Bronchial epithelial cell (primary cell): ENCODE results near the gene SLFN13. TPM values are rescaled to one million over a fixed set of nuclear protein-coding genes. Genes with fewer than 3 reads are reported as not detected.
"Not testable (repeated sequence)": the region's sequence is repeated elsewhere in the genome, so short reads cannot be mapped to it uniquely, and the experiment has no call there.

Experiments used
- DNase-seq: peaks from one replicate; pipeline ENCODE4 v3.0.0-alpha.2; 2010; ENCODE audit warnings: low read depth
- FAIRE-seq: peaks from 2 replicates; lab custom pipeline; 2011; peaks lifted over from hg19 to GRCh38; lab: Jason Lieb, UNC
- H3K27me3 ChIP-seq: 2 replicates; pipeline ENCODE4 v1.5.1; 2011; ENCODE audit warnings: low read length; ENCODE audit not compliant: control insufficient read depth, insufficient read depth
- H3K36me3 ChIP-seq: 2 replicates; pipeline ENCODE4 v1.5.1; 2011; ENCODE audit warnings: low read length; ENCODE audit not compliant: control insufficient read depth, insufficient read depth
- H3K4me3 ChIP-seq: 2 replicates; pipeline ENCODE4 v1.5.1; 2011; ENCODE audit warnings: mild to moderate bottlenecking, low read depth, low read length, control low read depth
- CTCF ChIP-seq: IDR thresholded peaks from 2 replicates; pipeline ENCODE4 v1.5.1; 2011; ENCODE audit warnings: mild to moderate bottlenecking, moderate library complexity, low read length, control low read depth, inconsistent platforms; ENCODE audit not compliant: insufficient read depth, severe bottlenecking
- total RNA-seq: library from RNA; depleted of rRNA; stranded (reverse); fragments of >200 nt; gene quantifications from 2 replicates; pipeline ENCODE4 v1.2.1, GENCODE V29; 2014

SLFN13 gene
- total RNA-seq, 1 donor from 2014 or later: 1.3 TPM

DNA sequence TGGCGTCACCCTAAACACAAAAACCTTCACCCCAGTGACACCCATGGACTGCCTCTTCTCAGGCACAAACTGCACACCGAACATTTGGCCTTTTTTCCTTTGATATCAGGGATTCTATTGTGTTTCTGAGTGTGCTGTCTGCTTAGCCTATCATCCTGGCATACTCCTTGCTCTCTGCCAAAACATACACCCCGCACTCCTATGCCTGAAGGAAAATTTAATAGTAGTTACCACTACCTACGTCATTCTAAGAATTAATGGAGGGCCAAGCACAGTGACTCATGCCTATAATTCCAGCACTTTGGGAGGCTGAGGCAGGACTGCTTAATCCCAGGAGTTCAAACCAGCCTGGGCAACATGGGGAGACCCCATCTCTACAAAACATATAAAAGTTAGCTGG lies 19.9 kb upstream of the SLFN13 start:
- H3K27me3 ChIP-seq: peaks cover 2% of the 10 kb centered on the region
- no peak for TF ChIP-seq CTCF
- no peaks in the 10 kb centered on the region for H3K36me3 ChIP-seq
- H3K4me3 ChIP-seq: no peak overlapping the region
- FAIRE-seq (no peak), DNase-seq (no peak)

DNA sequence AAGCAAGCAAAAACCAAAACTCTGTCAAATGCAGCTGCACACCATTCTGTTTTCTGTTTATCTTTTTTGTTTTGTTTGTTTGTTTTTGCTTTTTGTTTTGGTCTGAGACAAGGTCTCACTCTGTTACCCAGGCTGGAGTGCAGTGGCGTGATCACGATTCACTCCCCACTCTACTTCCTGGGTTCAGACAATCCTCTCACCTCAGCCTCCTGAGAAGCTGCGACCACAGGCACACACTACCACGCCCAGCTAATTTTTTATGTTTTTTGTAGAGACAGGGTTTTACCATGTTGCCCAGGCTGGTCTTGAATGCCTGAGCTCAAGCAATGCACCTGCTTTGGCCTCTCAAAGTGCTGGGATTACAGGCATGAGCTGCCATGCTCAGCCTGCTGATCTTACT lies 19.3 kb upstream of the SLFN13 start:
- no peak for TF ChIP-seq CTCF
- FAIRE-seq (no peak), DNase-seq (no peak)
- Histone ChIP-seq H3K36me3 (no peaks in the 10 kb centered on the region), H3K4me3 (no peak overlapping the region), H3K27me3 (peaks cover 2% of the 10 kb centered on the region)

DNA sequence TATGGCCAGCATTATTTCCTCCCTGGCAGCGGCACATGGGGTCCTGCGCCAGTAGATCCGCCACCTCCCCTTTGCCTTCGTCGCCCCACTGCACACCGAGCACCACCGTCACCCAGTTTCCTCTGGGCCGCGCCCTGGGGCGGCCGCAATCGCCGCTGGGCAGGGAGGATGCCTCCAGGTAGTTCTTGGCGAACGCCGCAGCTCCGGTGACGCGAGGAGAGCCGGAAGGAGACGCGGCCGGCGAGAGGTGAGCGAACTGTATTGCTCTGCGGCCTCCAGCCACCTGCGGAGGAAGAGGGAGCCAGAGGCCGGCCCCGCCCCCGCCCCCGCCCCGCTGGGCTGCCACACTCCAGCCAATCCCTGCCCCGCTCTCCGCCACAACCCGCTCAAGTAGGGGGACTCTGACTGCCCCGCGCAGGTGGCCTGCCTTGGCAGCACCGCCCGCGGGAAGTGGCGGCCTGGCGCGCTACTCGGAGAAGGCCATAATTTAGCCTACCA lies 11.8 kb upstream of the SLFN13 start:
- no peaks in the 10 kb centered on the region for H3K27me3 ChIP-seq
- TF ChIP-seq CTCF: no peak
- peak overlapping the region; percentile 25 for H3K4me3 ChIP-seq
- no peaks in the 10 kb centered on the region for H3K36me3 ChIP-seq
- peak; percentile 23 for DNase-seq
- no peak for FAIRE-seq

GRCh38 chr17:35454035-35454434 lies 5.5 kb upstream of the SLFN13 start:
- H3K27me3 ChIP-seq: peaks cover 11% of the 10 kb centered on the region
- not testable (repeated sequence) for FAIRE-seq

DNA sequence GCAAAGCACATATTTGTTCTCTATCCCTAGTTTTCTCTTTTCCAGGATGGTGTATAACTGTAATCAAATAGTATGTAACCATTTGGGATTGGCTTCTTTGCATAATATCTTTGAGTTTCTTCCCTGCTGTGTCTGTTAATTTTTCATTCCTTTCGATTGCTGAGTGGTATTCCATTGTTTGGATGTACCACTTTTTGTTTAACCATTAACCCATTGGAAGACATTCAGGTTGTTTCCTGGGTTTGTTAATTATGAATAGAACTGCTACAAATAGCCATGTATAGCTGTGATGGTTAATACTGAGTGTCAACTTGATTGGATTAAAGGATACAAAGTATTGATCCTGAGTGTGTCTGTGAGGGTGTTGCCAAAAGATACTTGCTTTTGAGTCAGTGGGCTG lies 4.6 kb upstream of the SLFN13 start:
- FAIRE-seq: no peak
- Histone ChIP-seq H3K27me3 (peaks cover 13% of the 10 kb centered on the region), H3K4me3 (no peak overlapping the region), H3K36me3 (no peaks in the 10 kb centered on the region)
- no peak for TF ChIP-seq CTCF
- DNase-seq: no peak

More at GRCh38 chr17:35454035-35454434, 5.5 kb upstream of the SLFN13 start:
- not testable (repeated sequence) for H3K4me3 ChIP-seq, DNase-seq, H3K36me3 ChIP-seq

- no peak overlapping the region for H3K4me3 ChIP-seq
- no peak for FAIRE-seq
- H3K36me3 ChIP-seq: no peaks in the 10 kb centered on the region
- H3K27me3 ChIP-seq: peaks cover 13% of the 10 kb centered on the region
- DNase-seq: no peak
- no peak for TF ChIP-seq CTCF
Observed at GRCh38 chr17:35449371-35449931, 885 bp upstream of the SLFN13 start.
